HG03442 (cell line): ENCODE data around the gene TMEM250.

Experiments
- ATAC-seq: cut with Tn5 transposase; IDR thresholded peaks from one replicate; pipeline ENCODE4 v1.9.1; 2021; ENCODE audit warnings: mild to moderate bottlenecking, moderate library complexity; ENCODE audit not compliant: unreplicated experiment

TMEM250 gene

GRCh38 chr9:136133191-136133958, 14.7 kb upstream of the TMEM250 start:
- no peak for ATAC-seq

- ATAC-seq = no peak
Measured at GRCh38 chr9:136132512-136133050, 13.9 kb upstream of the TMEM250 start.

- ATAC-seq = no peak
Measured at GRCh38 chr9:136131629-136132511, 13.2 kb upstream of the TMEM250 start.

GRCh38 chr9:136129176-136129575, 10.5 kb upstream of the TMEM250 start:
- no peak for ATAC-seq

GRCh38 chr9:136128436-136128835, 9.8 kb upstream of the TMEM250 start:
- no peak for ATAC-seq

GRCh38 chr9:136127313-136127712, 8.6 kb upstream of the TMEM250 start:
- ATAC-seq = no peak

- ATAC-seq = no peak
Measured at GRCh38 chr9:136124976-136125692, 6.5 kb upstream of the TMEM250 start.

- no peak for ATAC-seq
Measured at GRCh38 chr9:136122425-136123383, 4.0 kb upstream of the TMEM250 start.

GRCh38 chr9:136121801-136122200, 3.1 kb upstream of the TMEM250 start:
- ATAC-seq = no peak

- no peak for ATAC-seq
Measured at GRCh38 chr9:136120438-136120844, 1.8 kb upstream of the TMEM250 start.

GRCh38 chr9:136119883-136120393, 1.3 kb upstream of the TMEM250 start:
- no peak for ATAC-seq

GRCh38 chr9:136119061-136119882, 597 bp upstream of the TMEM250 start:
- ATAC-seq = peak; percentile 1

GRCh38 chr9:136117916-136118319, 757 bp downstream of the TMEM250 start:
- peak; percentile 1 for ATAC-seq

GRCh38 chr9:136117291-136117915, 1.3 kb downstream of the TMEM250 start:
- ATAC-seq = no peak

- no peak for ATAC-seq
Measured at GRCh38 chr9:136116360-136117098, 2.1 kb downstream of the TMEM250 start.

- no peak for ATAC-seq
Measured at GRCh38 chr9:136115641-136116359, 2.9 kb downstream of the TMEM250 start.

GRCh38 chr9:136115206-136115605, 3.5 kb downstream of the TMEM250 start:
- no peak for ATAC-seq
